ENCODE results near the gene FAM13A. TPM values are rescaled to one million over a fixed set of nuclear protein-coding genes. Genes with fewer than 3 reads are reported as not detected.

The FAM13A gene
- total and polyA plus RNA-seq, 2 of the 13 experiments (the other 11 are each of a cell fraction or from before 2014, with no cell fraction given), result 1.2 to 36.2 TPM

DNA sequence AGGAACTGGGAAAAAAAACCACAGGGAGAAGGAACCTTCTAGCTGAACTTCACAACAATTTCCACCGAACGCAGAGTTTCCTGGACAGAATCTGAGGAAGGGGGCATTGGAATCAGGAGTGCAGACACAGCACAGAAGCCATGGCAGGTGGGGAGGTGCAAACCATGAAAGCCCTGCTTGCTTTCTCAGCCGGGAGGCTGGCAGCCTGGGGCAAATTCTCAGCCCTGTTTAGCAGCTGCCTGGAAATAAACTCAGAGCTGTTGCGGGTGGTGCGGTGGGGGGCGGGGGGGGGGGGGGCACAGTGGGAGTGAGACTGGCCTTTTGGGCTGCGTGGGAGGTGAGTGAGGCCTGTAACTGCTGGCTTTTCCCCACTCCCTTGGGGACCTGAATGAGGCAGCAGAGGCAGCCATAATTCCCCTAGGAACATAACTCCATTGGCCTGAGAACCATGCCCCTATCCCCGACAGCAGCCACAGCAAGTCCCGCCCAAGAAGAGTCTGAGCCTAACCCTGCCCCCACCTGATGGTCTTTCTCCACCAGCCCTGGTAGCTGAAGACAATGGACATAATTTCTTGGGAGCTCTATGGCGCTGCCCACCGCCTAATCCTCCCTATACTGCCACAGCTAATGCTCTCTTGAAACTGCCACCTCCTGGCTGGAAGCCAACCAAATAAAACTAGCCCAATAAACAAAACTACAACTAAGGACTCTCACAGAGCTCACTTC, 176.3 kb downstream of the FAM13A start:
- H2AFZ ChIP-seq (ENCODE audit: low read length), result peak overlapping the region; percentile 94
- H3K4me1 ChIP-seq (ENCODE audit: insufficient read depth, low read length), result peaks cover 28% of the 10 kb centered on the region
- no TSS peak for BruUV-seq (replicated peaks)
- WGBS (ENCODE audit: low lambda C conversion rate), result 78% methylated on average over 8 of the region's 11 CpGs
- peaks cover 0 to 1% of the 10 kb centered on the region in 2 experiments; a peak in 1 of 5 replicates for H3K27me3 ChIP-seq (ENCODE audit: control insufficient read depth in 1 of 2, insufficient read depth in 2 of 2, low read length in 2 of 2)
- H3K4me3 ChIP-seq (replicated peaks in 1 of 3; ENCODE audit: insufficient read depth in 1 of 3, low read depth in 2 of 3, low read length in 3 of 3), result no peak overlapping the region
- peak overlapping the region; percentile 47 for H3K4me2 ChIP-seq (ENCODE audit: low read depth, low read length)
- DNase-seq (ENCODE audit: low spot score) (no peak), FAIRE-seq (no peak), ATAC-seq (peak; percentile 44)
- CTCF ChIA-PET (ENCODE audit: low intra/inter-chr PET ratio, low total read pairs), result no interaction called here
- H3K79me2 ChIP-seq (ENCODE audit: insufficient read depth, low read length), result no peaks in the 10 kb centered on the region
- H4K20me1 ChIP-seq (ENCODE audit: insufficient read depth, low read length), result no peaks in the 10 kb centered on the region
- intact Hi-C loops (cut with micrococcal nuclease; ENCODE audit: unreplicated experiment) (no loop called here), in situ Hi-C loops (cut with HindIII; ENCODE audit: extremely low pct_ligation_motif_present, low pct_unique_long_range_greater_than_20kb) (no loop called here)
- POLR2A ChIA-PET, result interaction anchor here (0.6 kb wide), 1 partner anchor 15 kb away, joined by 3 read pairs; no protein-coding TSS in a partner anchor
- no peaks in the 10 kb centered on the region for H3K9me3 ChIP-seq (ENCODE audit: low read length)
- TF ChIP-seq HNF4G (IDR thresholded peaks at IDR 0.05; ENCODE audit: borderline replicate concordance, low read depth, low read length) (no peak), HNF4G (CRISPR knock-in tag; IDR thresholded peaks at IDR 0.05; ENCODE audit: borderline replicate concordance, low read depth) (no peak), MTA1 (CRISPR knock-in tag; IDR thresholded peaks at IDR 0.05; ENCODE audit: borderline replicate concordance) (no peak), ZNF615 (CRISPR knock-in tag; IDR thresholded peaks at IDR 0.05; ENCODE audit: borderline replicate concordance) (no peak), ZNF841 (CRISPR knock-in tag; IDR thresholded peaks at IDR 0.05; ENCODE audit: borderline replicate concordance) (no peak), IKZF4 (CRISPR knock-in tag; IDR thresholded peaks at IDR 0.05; ENCODE audit: borderline replicate concordance, low read depth, not compliant biosample characterization) (no peak), JDP2 (CRISPR knock-in tag; IDR thresholded peaks at IDR 0.05; ENCODE audit: borderline replicate concordance) (no peak), ZNF7 (CRISPR knock-in tag; IDR thresholded peaks at IDR 0.05) (no peak), ZNF138 (CRISPR knock-in tag; IDR thresholded peaks at IDR 0.05; ENCODE audit: low read depth) (no peak), DBP (CRISPR knock-in tag; IDR thresholded peaks at IDR 0.05; ENCODE audit: not compliant biosample characterization) (no peak)
- H3K36me3 ChIP-seq (replicated peaks in 1 of 2; ENCODE audit: control insufficient read depth in 1 of 2, insufficient read depth in 2 of 2, low read length in 2 of 2), result no peaks in the 10 kb centered on the region
- no peak overlapping the region for H3K9ac ChIP-seq (ENCODE audit: insufficient read depth, low read depth, low read length)
- H3K27ac ChIP-seq (ENCODE audit: extremely low read length, insufficient read depth, low read length), result no peak overlapping the region
